Activated CD8-positive, alpha-beta memory T cell treated with anti-CD3 and anti-CD28 coated beads for 48 hours (primary cell): ENCODE measurements around the gene ARHGEF19.

Experiments
- DNase-seq, 3 experiments: peaks; one replicate each; pipeline ENCODE4 v3.0.0-alpha.2; 2020; ENCODE audit warnings: low read depth in 2 of 3, low spot score in 2 of 3

Gene ARHGEF19

DNA sequence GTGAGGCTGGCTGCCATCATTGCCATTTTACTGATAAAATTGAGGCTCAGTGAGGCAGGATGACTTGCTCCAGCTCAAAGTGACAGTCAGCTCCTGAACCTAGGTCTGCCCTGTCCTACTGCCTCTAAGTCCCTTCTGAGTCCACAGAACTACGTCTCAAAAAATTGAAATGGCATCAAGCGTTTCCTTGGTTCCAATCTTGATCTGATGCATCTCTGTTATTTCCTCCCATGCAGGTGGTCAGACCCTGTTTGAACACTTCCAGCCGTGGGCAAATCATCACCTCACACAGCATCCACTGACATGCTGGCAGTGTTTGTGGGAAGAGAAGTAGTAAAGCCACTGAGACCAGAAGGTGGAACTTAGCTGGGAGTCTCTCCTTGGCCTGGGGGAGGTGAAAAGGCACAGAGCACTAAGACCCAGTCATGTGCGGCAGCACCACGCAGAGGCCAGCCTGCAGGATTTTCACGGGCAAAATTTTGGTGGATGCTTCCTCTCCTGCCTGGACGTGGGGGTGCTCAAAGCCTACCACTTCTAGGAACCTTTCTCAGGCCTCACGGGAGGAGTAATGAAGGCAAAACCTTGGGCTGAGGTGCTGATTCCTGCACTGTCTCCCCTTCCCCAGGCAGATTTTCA, 32.3 kb upstream of the ARHGEF19 start:
- DNase-seq, result no peak

DNA sequence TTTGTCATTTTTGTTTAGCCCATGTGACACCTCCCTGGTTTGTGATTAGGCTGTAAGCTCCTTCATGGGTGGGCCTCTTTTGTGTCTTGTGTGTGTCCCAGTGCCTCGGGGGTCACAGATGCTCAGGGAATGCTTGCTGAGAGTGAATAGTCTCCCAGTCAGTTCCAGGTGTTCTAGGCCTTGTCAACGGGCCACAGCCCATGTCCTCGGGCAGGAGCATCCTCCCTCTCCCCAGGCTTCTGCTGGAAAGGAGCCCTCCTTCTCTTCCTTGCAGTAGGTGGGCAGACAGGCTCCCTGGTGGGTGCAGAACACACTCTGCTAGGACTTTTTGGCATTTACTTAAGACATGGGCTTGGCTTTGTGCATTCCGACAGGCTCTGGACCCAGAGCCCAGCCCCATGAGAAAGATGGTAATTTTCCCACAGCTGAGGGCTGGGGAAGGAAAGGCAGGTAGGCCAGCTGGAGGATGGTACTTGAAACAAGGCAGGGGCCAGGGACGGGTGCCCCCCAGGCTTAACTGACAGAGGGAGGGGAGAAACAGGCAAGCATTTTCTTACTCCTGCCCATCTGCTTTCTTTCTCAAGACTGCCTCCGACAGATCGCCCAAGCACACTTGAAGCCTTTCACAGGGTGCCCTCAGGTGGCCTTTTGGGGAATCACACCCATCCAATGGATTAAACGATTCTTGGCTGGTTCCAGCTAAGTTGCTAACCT, 31.6 kb upstream of the ARHGEF19 start:
- peak; percentile 28 to 53 (median 29) for DNase-seq

DNA sequence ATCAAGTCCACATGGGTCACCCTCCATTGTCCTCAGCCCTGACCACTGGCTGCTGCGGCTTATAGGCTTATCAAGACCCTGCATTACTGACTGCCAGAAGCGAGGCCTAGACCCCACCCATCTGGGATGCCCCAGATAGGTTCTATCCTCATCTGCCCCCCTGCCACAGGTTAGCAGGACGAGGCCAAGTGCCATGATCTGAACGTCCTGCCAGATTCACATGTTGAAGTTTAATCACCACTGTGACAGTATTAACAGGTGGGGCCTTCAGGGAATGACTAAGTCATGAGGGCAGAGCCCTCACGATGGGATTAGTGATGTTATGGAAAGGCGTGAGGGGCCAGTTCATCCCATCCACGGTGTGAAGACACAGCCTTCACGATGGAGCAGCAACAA, 30.8 kb upstream of the ARHGEF19 start:
- no peak for DNase-seq

DNA sequence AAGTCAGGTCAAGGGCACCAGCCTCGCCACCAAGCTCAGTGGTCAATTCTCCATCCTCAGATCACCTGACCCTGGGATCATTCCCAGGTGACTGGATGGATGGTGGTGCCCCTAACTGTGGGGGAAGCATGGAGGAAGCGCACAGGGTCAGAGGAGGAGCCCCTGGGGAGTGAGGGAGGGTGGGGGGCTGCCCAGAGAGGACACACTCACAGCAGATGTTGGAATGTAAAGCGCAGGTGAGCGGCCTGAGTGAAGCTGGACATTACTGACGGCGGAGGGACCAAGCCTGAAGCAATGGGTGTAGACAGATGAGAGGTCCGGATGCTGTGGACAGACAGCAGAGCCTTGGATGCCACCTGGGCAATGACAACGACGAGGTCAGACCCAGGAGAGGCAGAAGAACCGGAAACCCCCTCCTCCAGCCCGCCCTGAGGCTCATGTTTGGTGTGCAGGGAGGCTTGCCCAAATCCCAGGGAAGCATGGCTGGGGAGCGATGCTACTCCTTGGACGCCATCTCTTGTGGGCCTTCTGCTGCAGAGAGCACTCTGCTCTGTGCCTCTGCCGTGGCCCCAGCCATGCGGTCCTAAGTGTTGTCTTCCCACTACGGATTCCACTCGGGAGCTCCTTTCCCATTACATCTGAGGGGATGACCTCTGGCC, 30.2 kb upstream of the ARHGEF19 start:
- no peak for DNase-seq

DNA sequence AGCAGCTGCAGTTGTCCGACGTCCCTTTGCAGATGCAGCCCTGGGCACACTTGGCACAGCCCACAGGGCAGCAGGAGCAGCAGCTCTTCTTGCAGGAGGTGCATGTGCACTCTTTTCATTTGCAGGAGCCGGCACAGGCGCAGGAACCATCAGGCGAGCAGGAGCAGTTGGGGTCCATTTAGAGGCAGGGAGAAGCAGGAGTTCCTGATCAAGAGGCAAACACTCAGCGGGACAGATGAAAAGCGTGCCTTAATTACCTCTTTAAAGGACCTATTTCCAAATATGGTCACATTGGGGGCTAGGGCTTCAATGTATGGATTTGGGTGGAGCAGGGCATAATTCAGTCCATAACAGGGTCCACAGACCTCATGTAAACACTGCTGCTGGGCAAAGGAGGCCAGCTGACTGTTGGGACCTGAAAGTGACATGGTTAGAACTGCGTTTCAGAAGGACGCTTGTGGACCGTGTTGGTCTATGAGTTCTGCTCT, 28.8 kb upstream of the ARHGEF19 start:
- DNase-seq, result no peak

DNA sequence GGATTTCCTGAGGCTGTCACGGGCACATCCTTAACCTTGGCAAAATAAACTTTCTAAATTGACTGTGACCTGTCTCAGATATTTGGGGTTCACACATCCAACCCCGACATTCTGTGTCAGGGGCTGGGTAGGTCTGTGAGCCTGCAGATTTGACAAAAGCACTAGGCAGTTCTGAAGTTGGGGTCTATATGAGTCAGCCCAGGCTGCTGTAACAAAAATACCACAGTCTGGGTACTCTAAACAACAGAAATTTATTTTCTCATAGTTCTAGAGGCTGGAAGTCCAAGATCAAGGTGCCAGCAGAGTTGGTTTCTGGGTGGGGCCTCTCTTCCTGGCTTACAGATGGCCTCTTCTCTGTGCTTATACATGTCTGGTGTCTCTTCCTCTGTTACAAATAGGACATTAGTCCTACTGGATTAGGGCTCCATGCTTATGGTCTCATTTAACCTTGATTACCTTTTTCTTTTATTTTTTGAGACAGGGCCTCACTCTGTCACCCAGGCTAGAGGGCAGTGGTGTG, 27.6 kb upstream of the ARHGEF19 start:
- no peak for DNase-seq

DNA sequence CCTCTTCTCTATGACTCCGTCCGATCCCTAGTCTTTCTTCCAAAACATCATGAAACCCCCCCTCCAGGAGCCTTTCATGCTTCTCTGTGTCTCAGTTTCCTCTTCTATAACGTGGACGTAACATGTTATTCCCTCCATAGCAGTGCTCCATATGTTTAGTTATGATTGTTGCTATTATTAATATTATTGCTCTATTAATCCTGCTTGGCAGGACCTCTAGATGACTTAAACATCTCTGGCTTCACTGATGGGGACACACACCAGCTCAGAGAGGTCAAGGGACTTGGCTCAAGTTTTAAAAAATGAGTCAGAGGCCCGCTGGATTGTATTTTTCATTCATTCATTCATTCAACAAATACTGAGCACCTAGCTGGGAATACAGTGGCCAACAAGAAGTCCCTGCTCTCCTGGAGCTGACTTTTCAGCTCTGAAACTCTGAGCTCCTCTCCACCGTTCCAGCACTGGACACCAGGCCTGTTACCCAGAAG, 24.9 kb upstream of the ARHGEF19 start:
- DNase-seq, result no peak

DNA sequence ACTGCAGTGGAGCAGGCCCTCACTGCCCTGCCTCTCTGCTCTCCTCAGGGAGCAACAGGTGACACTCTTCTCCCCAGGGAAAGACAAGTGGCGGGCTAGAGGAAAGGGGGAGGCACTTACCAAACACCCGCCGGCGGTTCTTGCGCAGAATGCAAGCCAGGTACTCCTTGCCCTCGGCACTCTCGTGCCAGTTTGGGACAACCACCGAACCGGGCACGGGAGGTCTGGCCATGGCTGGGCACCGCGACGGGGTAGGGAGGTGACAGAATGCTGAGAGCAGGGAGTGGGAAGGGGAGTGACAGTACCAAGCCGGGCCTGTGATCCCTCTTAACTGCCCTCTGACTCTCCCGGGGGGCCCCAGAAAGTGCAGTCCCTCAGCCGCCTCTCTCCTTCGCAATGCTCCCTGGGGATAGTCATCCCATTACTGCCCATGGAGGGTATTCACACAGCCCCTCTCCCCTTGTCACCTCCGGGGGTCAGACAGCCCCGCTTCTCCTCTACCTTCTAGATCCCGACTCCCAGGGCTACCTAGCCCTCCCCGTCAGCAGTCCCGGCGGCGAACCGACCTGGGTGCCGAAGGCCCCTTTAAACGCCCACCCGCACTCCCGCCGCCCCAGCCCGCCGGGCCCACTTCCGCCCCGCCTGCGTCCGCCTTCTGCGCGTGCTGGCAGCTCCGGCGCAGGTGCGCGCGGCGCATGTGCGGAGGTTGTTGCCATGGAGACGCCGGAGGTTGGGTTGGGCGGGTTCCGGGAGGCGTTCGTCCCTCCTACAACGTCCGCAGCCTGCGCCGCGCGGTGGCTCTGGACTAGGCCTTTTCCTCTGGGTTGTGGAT, 24.3 kb upstream of the ARHGEF19 start, which contains the start of gene CPLANE2:
Gene CPLANE2 (minus strand): TSS at position 673 of the 832 bp plus-strand sequence. CDS start 441 bp downstream, at position 232.
- DNase-seq, result peak; percentile 87 to 95 (median 94)

DNA sequence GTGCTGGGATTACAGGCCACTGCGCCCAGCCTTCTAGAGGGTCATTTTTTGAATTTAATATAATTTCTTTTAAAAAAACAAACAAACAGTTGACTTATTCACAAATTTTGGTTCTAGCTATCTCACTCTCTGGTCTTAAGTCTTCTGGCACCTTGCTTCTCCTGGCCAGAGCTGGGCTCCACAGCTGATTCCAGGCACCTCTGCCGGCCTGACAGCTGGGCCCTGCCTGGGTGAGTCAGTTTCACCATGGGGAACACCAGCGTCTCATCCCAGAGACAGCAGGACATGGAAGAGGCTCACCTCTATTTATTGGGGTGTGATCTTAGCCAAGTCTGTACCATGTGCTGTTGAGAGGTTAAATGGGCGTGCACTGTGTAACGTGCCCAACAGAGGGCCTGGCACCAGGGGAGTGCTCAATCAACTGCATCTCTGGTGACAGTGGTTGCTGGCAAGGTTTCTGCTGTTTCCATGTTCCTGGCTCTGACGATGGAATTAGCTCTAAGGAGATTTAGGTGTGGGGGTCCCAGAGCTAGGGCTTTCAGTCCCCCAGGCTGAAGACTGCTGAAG, 23.6 kb upstream of the ARHGEF19 start:
- no peak for DNase-seq

DNA sequence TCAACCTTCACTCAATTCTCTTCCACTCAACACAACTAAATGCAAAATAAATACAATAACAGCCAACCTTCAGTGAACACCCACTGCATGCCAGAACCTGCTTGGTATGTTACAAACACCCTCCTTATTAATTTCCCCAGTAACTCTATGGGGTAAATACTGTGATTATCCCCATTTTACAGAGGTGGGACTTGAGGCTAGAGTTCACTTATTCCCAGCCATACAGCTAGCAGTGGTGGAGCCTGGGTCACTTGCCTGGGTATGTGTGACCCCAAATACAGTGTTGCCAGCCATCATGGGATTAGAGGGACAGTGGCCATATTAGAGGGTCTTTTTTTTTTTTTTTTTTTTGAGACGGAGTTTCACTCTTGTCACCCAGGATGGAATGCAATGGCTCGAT, 22.9 kb upstream of the ARHGEF19 start:
- DNase-seq, result no peak

DNA sequence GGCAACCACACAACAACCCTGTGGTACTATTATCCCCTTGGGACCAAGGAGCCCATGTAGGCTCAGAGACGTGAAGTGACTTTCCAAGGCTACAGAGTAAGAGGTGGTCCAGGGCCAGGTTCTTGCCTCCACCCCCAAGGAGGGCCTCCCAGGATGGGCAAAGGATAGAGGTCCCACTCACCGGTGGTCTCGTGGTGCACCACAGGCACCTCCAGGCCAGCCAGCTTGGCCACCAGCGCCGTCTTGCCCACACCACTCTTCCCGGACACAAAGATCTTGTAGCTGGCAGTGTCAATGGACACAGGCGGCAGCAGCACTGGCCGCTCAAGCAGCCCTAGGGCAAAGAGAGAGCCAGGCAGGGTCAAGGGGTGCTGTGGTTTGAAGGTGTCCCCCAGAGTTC, 21.0 kb upstream of the ARHGEF19 start:
- DNase-seq, result no peak

DNA sequence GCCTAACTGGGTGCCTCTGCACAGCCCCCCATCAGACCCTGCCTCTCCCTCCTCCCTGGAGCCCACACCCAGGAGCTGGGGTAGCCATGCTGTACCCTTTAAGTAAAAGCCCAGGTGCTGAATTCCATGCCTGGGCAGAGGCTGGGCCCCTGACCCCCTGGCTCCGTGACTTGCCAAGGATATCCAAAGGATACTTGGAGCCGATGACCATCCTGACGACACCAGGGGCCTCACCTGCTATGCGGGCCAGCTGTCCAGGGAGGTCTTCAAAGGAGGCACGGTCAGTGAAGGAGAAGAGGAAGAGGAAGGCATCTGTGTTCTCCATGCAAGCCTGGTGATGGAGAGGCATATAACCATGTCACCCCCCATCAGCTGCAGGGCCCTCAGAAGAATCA, 19.9 kb upstream of the ARHGEF19 start:
- DNase-seq, result no peak

DNA sequence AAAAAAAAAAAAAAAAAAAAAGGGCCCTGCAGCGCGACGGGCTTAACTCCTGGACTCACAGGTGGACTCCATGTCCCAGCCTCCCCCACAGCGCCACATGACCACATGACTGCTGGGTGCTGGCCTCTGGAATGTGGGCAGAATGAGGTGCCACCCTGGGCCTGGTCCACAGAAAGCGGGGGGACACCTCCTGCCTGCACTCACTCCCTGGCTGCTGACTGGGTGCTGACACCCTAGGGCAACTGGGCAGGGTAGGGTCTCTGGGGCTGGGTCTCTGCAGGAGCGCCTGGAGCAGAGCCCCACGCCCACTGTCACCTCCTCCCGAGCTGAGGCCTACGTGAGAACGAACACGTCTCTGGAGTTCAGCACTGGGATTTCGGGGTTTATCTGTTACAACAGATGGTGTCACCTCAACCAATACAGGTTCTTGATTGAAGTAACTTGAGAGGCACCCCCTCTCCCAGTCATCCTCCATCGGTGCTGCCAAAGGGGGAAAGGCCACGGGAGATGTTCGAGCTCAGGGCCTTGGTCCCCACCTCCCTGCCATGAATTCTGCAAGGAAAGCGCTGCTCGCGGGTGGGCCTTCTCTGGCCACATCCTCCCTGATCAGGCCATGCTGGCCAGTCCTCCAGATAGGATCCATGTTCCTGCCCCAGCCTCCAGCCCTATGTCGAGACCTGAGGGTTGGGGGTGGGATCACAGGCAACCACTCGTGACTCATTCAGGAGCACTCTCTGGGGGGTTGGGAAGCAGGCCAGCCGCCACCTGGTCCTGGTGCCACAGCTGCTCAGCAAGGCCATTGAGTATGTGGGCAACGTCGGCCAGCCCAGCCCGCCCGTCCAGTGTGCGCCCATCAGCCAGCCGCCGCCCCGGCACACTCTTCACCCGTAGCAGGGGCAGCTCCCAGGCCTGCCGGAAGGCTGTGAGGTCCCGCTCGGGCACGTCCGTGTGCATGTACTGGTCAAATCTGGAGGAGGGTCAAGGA, 19.2 kb upstream of the ARHGEF19 start:
- DNase-seq, result no peak

DNA sequence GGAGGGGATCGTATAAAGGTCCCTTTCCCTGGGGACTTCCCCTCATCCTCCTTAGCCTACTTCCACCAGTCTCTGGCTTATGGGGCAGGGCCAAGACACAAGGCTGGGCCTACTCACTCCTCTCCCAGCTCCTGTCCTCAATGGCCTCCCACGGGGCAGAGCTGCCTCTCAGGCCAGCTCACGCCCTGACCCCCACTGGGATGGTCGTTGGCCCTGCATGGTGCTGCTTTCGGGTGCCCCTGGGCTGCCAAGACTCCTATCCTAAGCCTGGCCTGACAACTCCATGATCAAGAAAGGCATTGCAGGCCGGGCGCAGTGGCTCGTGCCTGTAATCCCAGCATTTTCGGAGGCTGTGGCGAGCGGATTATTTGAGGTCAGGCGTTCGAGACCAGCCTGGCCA, 18.3 kb upstream of the ARHGEF19 start:
- no peak for DNase-seq

DNA sequence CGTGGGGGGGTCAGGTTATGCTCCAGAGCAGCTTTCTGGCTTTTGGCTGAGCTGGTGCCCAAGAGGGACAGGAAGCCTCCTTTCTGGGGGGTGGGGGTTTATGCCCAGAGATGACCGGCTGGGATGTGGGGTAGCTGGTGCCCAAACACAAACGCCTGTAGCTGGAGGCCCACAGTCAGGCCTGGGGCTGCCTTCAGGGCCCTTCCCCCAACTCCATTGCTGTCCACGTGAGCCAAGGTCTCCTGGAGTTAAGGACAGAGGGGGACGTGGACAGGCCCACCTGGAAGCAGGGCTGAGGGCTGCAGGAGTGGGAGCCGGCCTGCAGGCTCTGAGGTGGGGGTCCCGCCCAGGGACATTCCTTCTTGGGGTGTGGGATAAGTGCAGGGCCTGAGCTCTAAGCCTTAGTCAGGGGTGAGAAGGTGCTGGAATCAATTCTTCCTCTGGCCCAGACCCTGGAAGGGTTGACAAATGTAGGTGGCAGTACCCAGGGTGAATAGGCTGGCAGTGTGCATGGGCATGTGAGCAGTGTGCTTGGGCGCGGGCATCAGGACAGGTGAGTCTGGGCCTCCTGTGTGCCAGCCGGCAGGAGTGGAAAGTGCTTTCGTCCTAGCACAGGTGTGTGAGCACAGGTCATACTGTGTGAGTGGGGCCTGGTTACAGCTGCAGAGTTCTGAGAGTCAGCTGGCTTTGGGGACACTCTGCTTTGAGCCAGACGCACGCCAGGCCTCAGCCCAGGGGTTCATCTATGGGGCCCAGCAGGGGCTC, 17.7 kb upstream of the ARHGEF19 start:
- DNase-seq, result no peak

DNA sequence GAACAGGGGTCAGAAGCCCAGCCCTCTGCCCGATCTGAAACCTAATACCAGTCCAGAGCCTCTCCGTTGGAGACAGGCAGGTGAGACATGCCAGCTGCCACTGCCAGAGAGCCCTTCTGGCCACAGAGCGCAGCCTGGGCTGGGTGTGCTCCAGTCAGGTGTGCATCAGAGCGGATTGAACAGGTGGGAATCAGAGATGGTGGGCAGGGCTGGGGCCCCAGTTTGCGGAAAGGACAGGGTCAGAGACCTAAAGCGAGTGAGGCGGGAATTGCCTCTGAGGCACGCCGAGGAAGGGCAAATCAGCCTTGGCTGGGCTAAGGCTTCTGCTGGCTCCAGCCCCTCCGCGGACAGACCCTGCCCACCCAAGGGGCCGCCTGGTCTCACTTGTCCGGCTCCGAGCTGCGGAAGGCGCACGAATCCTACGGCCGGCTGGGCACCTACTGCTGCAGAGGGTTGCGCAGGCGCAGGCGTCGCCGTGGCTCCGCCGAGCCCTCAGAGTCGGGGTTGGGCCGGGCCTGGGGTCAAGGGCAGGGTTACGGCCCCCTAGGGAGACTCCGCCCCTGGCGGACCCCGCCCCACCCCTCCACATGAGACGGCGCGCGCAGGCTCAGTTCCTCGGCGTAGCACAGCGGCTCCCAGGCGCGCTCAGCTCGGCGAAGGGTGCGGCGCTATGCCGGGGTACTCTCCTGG, 14.2 kb upstream of the ARHGEF19 start:
- no peak for DNase-seq

DNA sequence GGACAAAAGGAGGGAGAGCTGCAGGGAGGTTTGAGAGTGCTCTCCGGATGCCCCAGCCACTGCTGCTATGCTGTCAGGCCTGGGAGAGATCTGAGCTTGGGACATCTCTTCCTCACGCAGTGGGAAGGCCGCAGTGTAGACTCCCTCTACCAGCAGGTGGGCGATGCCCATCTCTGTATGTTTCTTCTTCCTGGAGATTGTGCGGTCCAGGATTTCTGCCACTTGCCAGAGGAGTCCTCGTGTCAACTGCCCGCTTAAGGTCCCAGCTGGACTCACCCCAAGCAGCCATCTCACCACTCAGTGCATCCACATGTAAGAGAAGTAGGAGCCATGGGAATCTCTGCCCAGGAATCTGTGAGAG, 13.7 kb upstream of the ARHGEF19 start:
- DNase-seq, result no peak

DNA sequence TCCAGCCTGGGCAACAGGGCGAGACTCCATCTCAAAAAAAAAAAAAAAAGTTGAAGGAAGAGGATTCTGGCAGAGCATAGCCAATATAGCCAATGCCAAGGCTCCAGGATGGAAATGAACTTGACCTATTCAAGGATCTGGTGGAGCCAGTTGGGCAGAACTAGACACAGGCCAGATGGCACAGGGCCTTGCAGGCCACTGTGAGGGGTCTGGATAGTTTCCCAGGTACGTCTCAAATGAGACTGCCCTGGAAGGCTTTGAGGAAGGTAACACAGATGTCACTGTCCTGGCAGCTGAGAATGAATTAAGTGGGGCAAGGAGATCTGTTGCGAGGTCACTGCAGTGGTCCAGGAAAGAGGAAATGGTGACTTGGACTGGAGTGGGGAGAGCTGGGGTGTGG, 12.0 kb upstream of the ARHGEF19 start:
- no peak for DNase-seq
